SU-DHL-6 (cell line): ENCODE data around the gene EPB41L2.

Experiments used
- H2AFZ ChIP-seq: fragments of 200-600 bp; sonication (generic); 2 replicates; pipeline ENCODE4 v1.6.1; 2014; ENCODE audit warnings: low read depth, mild to moderate bottlenecking, moderate library complexity, mixed read lengths, antibody characterized with exemption, low read length; ENCODE audit not compliant: severe bottlenecking
- H3F3A ChIP-seq: fragments of 200-600 bp; shearing (Covaris generic); 2 replicates; pipeline ENCODE4 v1.6.0; 2016; ENCODE audit warnings: antibody characterized with exemption, mild to moderate bottlenecking; ENCODE audit not compliant: insufficient read depth
- H3K27ac ChIP-seq: fragments of 200-600 bp; sonication (generic); 2 replicates; pipeline ENCODE4 v1.5.1; 2016; ENCODE audit warnings: low read depth, mild to moderate bottlenecking, low read length, moderate library complexity, mixed read lengths
- H3K27me3 ChIP-seq: fragments of 200-600 bp; sonication (generic), shearing (Covaris generic); 2 replicates; pipeline ENCODE4 v1.6.0; 2014; ENCODE audit warnings: mild to moderate bottlenecking, low read length
- H3K36me3 ChIP-seq: fragments of 200-600 bp; sonication (generic); 2 replicates; pipeline ENCODE4 v1.6.1; 2014; ENCODE audit warnings: mild to moderate bottlenecking, low read length, mixed read lengths
- H3K4me2 ChIP-seq: fragments of 300-600, 200-600 bp; shearing (Covaris generic), sonication (generic); 2 replicates; pipeline ENCODE4 v1.6.0; 2014; ENCODE audit warnings: low read length, low read depth, mild to moderate bottlenecking; ENCODE audit not compliant: poor library complexity, severe bottlenecking
- H3K4me3 ChIP-seq: fragments of 200-600 bp; sonication (generic); 2 replicates; pipeline ENCODE4 v1.5.1; 2014; ENCODE audit warnings: antibody characterized with exemption, low read length, mild to moderate bottlenecking, mixed read lengths; ENCODE audit not compliant: insufficient read depth, poor library complexity, severe bottlenecking
- H3K79me2 ChIP-seq: fragments of 200-600 bp; sonication (generic); 2 replicates; pipeline ENCODE4 v1.6.1; 2014; ENCODE audit warnings: mild to moderate bottlenecking, low read length, moderate library complexity; ENCODE audit not compliant: insufficient read depth
- H3K9ac ChIP-seq: fragments of 200-600 bp; sonication (generic); 2 replicates; pipeline ENCODE4 v1.7.0; 2014; ENCODE audit warnings: mild to moderate bottlenecking, low read length
- H3K9me2 ChIP-seq: fragments of 200-600 bp; sonication (generic); replicated peaks from 2 replicates; pipeline ENCODE4 v1.6.1; 2014; ENCODE audit warnings: low read length; ENCODE audit not compliant: insufficient read depth
- H3K9me3 ChIP-seq: fragments of 200-600 bp; sonication (generic); 2 replicates; pipeline ENCODE4 v1.6.1; 2014; ENCODE audit warnings: low read length, mixed read lengths; ENCODE audit not compliant: insufficient read depth
- H4K20me1 ChIP-seq: fragments of 200-600 bp; sonication (generic); 2 replicates; pipeline ENCODE4 v1.6.1; 2014; ENCODE audit warnings: low read depth, mild to moderate bottlenecking, antibody characterized with exemption, low read length, moderate library complexity, mixed read lengths
- CTCF ChIP-seq: fragments of 200-600 bp; sonication (generic); IDR thresholded peaks from one replicate; pipeline ENCODE4 v1.5.1; 2017; ENCODE audit warnings: antibody characterized with exemption, mild to moderate bottlenecking, low read length, moderate library complexity; ENCODE audit not compliant: insufficient read depth, poor library complexity, severe bottlenecking
- EZH2phosphoT487 ChIP-seq: fragments of 200-600 bp; sonication (generic), shearing (Covaris generic); conservative IDR thresholded peaks from 2 replicates; pipeline ENCODE4 v1.6.1; 2018; ENCODE audit warnings: mild to moderate bottlenecking, antibody characterized with exemption, low read length, moderate library complexity, mixed read lengths

Gene EPB41L2

GRCh38 chr6:131036143-131036542 lies 26.9 kb downstream of the EPB41L2 start:
- no peak overlapping the region for H2AFZ ChIP-seq
- no peak for TF ChIP-seq CTCF
- no peak for TF ChIP-seq EZH2phosphoT487
- H3K9ac ChIP-seq: no peak overlapping the region
- no peaks in the 10 kb centered on the region for H3F3A ChIP-seq
- H3K9me3 ChIP-seq: no peaks in the 10 kb centered on the region
- no peak overlapping the region for H3K27ac ChIP-seq
- no peak overlapping the region for H3K4me2 ChIP-seq
- no peaks in the 10 kb centered on the region for H3K79me2 ChIP-seq
- no peak overlapping the region for H3K4me3 ChIP-seq
- no peaks in the 10 kb centered on the region for H3K27me3 ChIP-seq
- no peaks in the 10 kb centered on the region for H4K20me1 ChIP-seq
- no peaks in the 10 kb centered on the region for H3K36me3 ChIP-seq
- H3K9me2 ChIP-seq: no peaks in the 10 kb centered on the region

- H2AFZ ChIP-seq: no peak overlapping the region
- H3K9ac ChIP-seq: no peak overlapping the region
- H3K4me2 ChIP-seq: no peak overlapping the region
- no peaks in the 10 kb centered on the region for H3K9me2 ChIP-seq
- H3F3A ChIP-seq: no peaks in the 10 kb centered on the region
- no peaks in the 10 kb centered on the region for H3K36me3 ChIP-seq
- H3K27me3 ChIP-seq: no peaks in the 10 kb centered on the region
- TF ChIP-seq CTCF (no peak), EZH2phosphoT487 (no peak)
- no peak overlapping the region for H3K27ac ChIP-seq
- H3K4me3 ChIP-seq: no peak overlapping the region
- no peaks in the 10 kb centered on the region for H3K79me2 ChIP-seq
- H3K9me3 ChIP-seq: no peaks in the 10 kb centered on the region
- H4K20me1 ChIP-seq: no peaks in the 10 kb centered on the region
Observed at GRCh38 chr6:131035582-131035981, 27.5 kb downstream of the EPB41L2 start.

DNA sequence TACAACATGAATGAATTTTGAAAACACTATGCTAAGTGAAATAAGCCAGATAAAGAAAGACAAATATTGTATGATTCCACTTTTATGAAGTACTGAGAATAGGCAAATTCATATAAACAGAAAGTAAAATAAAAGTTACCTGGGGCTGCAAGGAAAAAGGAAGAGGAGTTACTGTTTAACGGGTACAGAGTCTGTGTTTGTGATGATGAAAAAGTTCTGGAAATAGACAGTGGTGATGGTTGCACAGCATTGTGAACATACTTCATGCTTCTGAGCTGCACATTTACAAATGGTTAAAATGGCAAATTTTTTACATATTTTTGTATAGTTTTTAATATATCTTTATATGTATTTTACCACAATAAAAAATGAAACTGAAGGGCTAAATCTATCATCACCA lies 29.4 kb downstream of the EPB41L2 start:
- Histone ChIP-seq H4K20me1 (no peaks in the 10 kb centered on the region), H3K27ac (no peak overlapping the region), H3K9me3 (no peaks in the 10 kb centered on the region), H3K9me2 (no peaks in the 10 kb centered on the region), H3K79me2 (no peaks in the 10 kb centered on the region), H3K4me3 (no peak overlapping the region), H3K36me3 (no peaks in the 10 kb centered on the region), H2AFZ (no peak overlapping the region), H3F3A (no peaks in the 10 kb centered on the region), H3K9ac (no peak overlapping the region), H3K4me2 (no peak overlapping the region), H3K27me3 (no peaks in the 10 kb centered on the region)
- TF ChIP-seq EZH2phosphoT487 (no peak), CTCF (no peak)
